GM19043 (cell line): ENCODE data around the gene IRF2BPL.

Source experiments
- ATAC-seq: cut with Tn5 transposase; IDR thresholded peaks from one replicate; pipeline ENCODE4 v1.9.1; 2021; ENCODE audit warnings: low read depth; ENCODE audit not compliant: unreplicated experiment

IRF2BPL gene

GRCh38 chr14:77014004-77014604 lies 14.4 kb downstream of the IRF2BPL start:
- no peak for ATAC-seq

DNA sequence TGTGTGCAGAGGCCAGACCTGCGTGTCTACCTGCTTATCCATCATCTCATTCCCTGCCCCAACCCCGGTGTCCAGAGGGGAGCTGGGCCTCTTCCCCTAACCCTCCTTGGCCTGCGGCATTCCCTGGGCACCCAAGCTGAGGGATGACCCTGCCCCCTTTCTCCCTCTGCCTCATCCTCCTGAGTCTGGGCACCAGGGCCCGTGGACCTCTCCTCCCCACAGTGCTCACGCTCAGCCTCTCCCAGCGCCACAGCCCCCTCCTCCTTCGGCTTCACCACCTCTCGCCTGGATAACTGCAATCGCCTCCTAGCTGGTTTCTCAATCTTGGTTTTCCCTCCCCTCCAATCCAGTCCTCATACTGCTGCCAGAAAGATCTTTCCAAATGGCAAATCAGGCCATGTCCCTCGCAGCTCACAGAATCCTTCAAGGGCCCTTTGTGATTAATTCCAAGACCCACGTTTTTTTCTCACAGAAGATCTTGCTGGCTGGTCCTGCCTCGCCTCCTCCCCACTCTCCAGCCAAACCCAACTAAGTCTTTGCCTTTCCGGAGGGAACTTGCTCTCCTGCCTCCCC lies 16.2 kb downstream of the IRF2BPL start:
- no peak for ATAC-seq

DNA sequence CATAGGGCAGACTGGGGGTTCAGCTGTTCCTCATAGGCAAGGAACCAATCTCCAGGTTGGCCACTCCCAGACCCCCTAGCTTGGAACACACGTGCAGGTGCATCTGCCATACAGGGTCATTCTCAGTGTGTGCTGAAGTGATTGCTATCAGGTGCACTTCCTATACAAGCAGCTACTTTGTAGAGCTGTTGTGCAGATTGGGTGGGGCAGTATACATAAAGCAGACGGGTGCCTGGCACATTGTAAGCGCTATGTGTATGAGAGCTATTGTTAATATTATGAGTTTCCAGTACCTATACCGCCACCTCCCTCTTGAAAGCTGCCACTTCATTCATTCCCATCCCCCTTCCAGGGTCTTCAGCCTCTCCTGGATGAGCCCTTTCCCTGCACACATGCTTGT lies 17.3 kb downstream of the IRF2BPL start:
- ATAC-seq, result no peak

DNA sequence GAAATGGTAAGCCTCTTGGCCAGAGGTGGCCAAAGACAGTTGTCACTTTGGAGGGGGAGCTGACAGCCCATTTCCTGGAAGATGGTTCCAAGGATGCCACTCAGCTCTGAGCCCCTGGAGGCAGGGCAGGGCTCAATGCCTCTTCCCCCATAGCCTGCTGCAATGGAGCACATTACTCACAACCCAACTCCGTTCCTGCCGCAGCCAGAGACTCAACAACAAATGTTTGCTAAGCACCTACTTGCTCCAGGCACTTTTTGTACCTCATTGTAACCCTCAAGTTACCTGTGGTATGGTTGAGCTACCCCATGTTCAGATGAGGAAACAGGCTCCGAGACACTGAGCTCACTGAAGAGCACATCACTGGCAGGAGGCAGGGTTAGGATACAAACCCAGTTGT lies 19.5 kb downstream of the IRF2BPL start:
- ATAC-seq, result no peak

GRCh38 chr14:77008541-77008940 lies 20.0 kb downstream of the IRF2BPL start:
- no peak for ATAC-seq

DNA sequence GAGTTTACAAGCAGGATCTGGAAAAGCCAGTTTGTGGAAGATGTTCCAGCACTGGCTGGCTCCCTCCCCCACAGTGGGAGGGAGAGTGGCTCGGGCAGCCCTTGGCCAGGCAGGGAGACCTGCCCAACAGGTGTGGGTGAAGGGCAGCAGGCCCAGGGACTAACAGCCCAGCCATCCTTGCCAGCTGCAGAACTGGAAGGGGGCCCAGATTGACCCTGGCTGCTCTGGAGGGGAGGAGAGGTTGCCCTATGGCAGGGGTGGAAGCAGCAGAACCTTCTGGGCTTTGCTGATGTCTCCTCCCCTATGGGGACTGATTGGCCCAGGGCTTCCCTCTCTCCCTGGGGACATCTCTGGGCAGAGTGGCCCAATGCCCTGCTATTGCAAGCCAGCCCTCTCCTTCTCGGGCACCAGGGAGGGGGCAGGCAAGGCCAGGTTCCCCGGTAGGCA lies 20.5 kb downstream of the IRF2BPL start:
- ATAC-seq, result no peak

GRCh38 chr14:77007183-77007974 lies 21.1 kb downstream of the IRF2BPL start:
- no peak for ATAC-seq

DNA sequence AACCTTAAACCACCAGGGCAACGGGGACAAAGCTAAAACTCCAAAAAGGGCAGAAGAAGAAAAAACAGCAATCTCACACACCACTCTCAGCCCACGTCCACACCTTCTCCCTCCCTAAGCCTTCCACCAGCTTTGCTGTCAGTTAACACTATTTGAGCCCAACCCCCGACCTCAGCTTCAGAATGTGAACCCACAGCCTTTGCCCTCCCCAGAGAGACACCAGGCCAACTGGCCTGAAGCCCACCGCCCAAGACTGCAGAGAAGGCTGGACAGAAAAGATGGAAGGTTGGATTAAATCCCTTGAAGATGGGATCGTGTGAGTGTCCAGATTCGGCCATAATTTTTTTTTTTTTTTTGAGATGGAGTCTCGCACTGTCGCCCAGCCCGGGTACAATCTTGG lies 22.4 kb downstream of the IRF2BPL start:
- no peak for ATAC-seq

GRCh38 chr14:77005559-77005958 lies 22.9 kb downstream of the IRF2BPL start:
- ATAC-seq, result no peak

GRCh38 chr14:77004711-77005460 lies 23.6 kb downstream of the IRF2BPL start:
- no peak for ATAC-seq

DNA sequence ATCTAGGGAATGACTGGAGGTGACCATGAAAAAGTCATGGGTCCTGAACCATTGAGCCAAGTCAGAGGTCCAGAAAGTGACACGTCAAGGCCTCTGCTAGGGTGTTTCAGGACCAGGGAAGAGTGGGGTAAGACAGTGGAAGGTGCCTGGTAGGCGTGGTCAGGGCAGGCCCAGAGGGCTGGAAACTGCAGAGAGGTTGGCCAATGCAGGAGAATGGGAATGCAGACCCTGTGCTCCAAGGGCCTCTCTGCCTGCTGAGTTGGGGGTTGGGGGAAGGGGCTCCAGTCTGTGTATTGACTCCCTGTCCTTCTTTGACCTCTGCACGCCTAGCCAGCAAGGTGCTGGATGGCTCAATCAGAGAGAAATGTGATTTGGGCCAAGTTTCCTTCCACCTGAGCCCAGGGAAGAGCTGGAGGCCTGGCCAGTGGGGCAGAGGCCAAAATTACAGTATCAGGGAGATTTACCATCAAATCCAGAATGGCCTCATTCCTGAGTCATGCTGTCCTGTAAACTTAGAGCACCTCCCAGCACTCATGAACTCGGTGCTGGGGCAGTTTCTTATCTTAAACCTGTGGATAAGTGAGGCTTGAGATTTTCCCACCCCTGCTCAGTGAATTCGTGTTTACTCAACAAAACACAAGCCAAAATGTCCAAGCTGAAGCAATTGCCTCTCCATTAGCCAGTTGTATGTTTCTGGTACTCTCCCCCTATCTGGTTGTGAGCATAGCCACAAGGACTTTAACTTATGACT lies 24.4 kb downstream of the IRF2BPL start:
- ATAC-seq, result no peak

- no peak for ATAC-seq
Observed at GRCh38 chr14:77002889-77003288, 25.6 kb downstream of the IRF2BPL start.

GRCh38 chr14:77002335-77002734 lies 26.2 kb downstream of the IRF2BPL start:
- ATAC-seq, result no peak

- ATAC-seq, result no peak
Observed at GRCh38 chr14:77000340-77001270, 27.9 kb downstream of the IRF2BPL start.

DNA sequence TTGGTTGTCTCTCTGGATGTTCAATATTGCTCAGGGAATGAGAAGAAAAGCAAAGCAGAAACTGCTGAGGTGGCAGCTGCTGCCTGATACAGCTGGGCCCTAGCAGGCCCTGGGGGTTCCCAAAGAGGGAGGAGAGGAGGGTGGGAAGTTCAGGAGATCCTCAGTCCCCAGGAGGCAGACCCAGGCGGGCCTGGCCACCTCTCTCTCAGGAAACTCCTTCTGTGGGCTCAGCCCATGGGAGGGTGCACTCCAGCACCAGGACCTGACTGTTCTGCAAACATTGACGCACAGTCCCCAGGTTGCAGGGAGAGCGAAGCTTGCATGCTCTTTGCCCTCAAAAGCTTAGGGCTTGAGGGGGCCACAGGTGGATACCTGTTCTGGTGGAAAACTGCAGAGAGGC lies 29.6 kb downstream of the IRF2BPL start:
- no peak for ATAC-seq

DNA sequence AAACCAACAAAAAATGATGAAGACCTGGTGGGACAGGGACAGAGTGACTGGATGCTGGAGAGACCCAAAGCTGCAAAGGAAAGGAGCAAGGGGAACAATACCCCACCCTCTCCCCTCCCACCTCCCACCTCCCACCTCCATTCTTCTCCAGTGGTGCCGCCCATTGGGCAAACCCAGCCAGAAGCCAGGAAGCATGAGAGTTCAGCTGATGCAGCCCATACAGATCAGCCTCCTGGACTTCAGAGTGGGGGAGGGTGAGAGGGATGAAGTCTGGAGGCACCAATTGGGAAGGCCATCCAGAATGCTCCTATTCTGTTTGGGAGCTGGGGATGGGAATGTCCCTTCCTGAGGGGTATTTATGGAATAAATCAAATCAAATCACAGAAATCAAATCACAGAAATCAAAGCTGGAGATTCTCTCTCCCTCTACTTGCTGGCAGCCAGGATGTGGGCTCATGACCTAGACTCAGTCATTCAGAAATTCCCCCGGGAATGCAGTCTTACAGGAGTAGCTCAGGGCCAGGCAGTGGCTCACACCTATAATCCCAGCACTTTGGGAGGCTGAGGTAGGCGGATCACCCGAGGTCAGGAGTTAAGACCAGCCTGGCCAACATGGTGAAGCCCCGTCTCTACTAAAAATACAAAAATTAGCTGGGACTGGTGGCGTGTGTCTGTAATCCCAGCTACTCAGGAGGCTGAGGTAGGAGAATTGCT lies 31.1 kb downstream of the IRF2BPL start:
- ATAC-seq, result no peak

DNA sequence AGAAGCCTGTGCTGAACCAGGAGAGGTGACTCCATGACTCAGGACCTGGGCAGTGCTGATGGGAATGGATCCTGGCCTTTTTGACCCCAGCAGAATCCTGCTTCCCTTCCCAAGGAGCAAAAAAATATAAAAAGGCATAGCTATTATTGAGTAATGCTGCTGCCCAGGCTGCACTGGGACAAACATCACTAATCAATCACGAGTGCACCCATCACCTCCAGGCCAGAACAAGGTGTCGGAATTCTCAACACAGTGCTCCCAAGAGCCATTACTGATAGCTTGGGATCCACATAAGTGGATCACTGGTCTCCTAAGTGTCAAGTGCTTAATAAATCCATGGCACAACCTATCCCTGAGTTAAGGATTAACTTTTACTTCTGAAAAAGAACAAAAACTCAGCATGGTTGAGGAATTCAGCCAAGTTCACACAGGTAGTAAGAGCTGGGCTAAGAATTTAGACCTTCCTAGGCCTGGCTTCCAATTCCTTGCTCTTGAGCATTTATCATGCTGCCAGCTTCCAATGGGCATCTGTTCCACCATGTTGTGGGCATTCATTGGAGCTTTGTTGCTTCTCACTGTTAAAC lies 31.9 kb downstream of the IRF2BPL start:
- no peak for ATAC-seq

GRCh38 chr14:76995279-76996035 lies 33.1 kb downstream of the IRF2BPL start:
- no peak for ATAC-seq
